Neural cell (in vitro differentiated cells): ENCODE data around the gene KHSRP.

Experiments used
- CTCF ChIP-seq: fragments of 450-650 bp; IDR thresholded peaks from 2 replicates; pipeline ENCODE4 v1.5.1; 2014; ENCODE audit warnings: antibody characterized with exemption, mild to moderate bottlenecking, moderate library complexity; ENCODE audit not compliant: poor library complexity, severe bottlenecking
- EP300 ChIP-seq: fragments of 450-650 bp; conservative IDR thresholded peaks from 2 replicates; pipeline ENCODE4 v1.6.1; 2014; ENCODE audit warnings: antibody characterized with exemption, mild to moderate bottlenecking, moderate library complexity; ENCODE audit not compliant: poor library complexity, severe bottlenecking
- POLR2AphosphoS5 ChIP-seq: IDR thresholded peaks from 2 replicates; pipeline ENCODE4 v1.6.1; 2012
- RAD21 ChIP-seq: fragments of 450-650 bp; conservative IDR thresholded peaks from 2 replicates; pipeline ENCODE4 v1.6.1; 2014; ENCODE audit warnings: antibody characterized with exemption, mild to moderate bottlenecking, moderate library complexity
- REST ChIP-seq: IDR thresholded peaks from 2 replicates; pipeline ENCODE4 v1.6.1; 2012; ENCODE audit warnings: borderline replicate concordance
- SMC3 ChIP-seq: fragments of 450-650 bp; conservative IDR thresholded peaks from 2 replicates; pipeline ENCODE4 v1.6.1; 2014; ENCODE audit warnings: antibody characterized with exemption, mild to moderate bottlenecking, moderate library complexity; ENCODE audit not compliant: poor library complexity
- TAF1 ChIP-seq: IDR thresholded peaks from 2 replicates; pipeline ENCODE4 v1.6.1; 2012; ENCODE audit warnings: low read depth

DNA sequence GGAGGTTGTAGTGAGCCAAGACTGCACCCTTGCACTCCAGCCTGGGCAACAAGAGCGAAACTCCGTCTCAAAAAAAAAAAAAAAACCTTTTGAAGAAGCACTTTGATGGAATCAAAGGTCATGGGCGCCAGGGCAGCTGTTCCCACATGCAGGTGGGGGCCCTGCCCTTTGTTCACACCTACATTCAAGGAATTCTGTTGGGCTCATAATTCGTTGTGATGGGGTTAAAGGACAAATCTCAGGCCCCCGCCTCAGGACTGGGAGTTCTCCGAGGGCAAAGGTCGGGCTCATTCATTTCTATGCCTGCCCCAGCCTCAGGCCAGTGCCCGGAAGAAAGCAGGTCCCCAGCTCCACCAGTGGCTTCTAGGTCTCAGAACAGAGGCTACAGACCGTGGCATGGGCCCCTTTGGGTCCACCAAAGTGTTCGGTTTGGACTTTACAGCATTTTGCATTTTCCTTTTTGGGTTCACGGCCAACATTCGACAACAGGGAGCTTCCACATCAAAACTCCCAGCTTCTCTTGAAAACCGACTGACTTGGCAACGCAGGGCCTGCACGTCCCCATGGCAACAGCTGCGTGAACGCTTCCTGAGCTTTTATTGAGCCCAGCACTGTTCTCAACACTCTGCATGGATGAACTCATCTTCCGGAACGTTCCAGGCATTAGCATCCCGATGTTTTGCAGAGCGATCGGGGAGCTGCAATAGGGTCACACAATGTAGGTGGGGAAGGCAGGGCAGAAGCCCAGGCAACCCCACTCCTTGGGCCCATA is 21.6 kb downstream of the KHSRP start:
- TF ChIP-seq REST: no peak
- TF ChIP-seq CTCF: no peak
- peak; percentile 55 for TF ChIP-seq POLR2AphosphoS5
- TF ChIP-seq EP300: peak; percentile 36
- TF ChIP-seq RAD21: peak; percentile 15
- peak; percentile 28 for TF ChIP-seq SMC3
- peak; percentile 41 for TF ChIP-seq TAF1
